WTC11 (cell line): ENCODE data around the gene PLPPR4.

Experiments
- GRHL2 ChIP-seq: fragments of 250-450 bp; sonication (Bioruptor Pico); IDR thresholded peaks from 2 replicates; pipeline ENCODE4 v1.8.0; 2022; ENCODE audit warnings: mild to moderate bottlenecking, moderate library complexity; ENCODE audit not compliant: insufficient replicate concordance, severe bottlenecking
- GTF2I ChIP-seq: fragments of 250-450 bp; sonication (Bioruptor Pico); conservative IDR thresholded peaks from 2 replicates; pipeline ENCODE4 v1.4.0; 2021; ENCODE audit warnings: mild to moderate bottlenecking
- HMGXB4 ChIP-seq: sonication (generic); formaldehyde crosslinking; IDR thresholded peaks from 2 replicates; pipeline ENCODE4 v1.8.1; 2023; ENCODE audit warnings: mild to moderate bottlenecking, moderate library complexity, missing genetic modification reagents
- IRF1 ChIP-seq: sonication (generic); formaldehyde crosslinking; IDR thresholded peaks from 2 replicates; pipeline ENCODE4 v1.8.0; 2023; ENCODE audit warnings: missing genetic modification reagents
- MXD4 ChIP-seq: fragments of 250-450 bp; sonication (Bioruptor Pico); IDR thresholded peaks from 2 replicates; pipeline ENCODE4 v1.8.0; 2021; ENCODE audit warnings: mild to moderate bottlenecking, moderate library complexity, borderline replicate concordance
- USF2 ChIP-seq: sonication (generic); formaldehyde crosslinking; IDR thresholded peaks from 2 replicates; pipeline ENCODE4 v1.8.1; 2023; ENCODE audit warnings: mild to moderate bottlenecking, missing genetic modification reagents, moderate library complexity
- ZNF219 ChIP-seq: sonication (generic); formaldehyde crosslinking; IDR thresholded peaks from 2 replicates; pipeline ENCODE4 v1.8.0; 2023; ENCODE audit warnings: missing genetic modification reagents, mild to moderate bottlenecking, borderline replicate concordance
- ZNF232 ChIP-seq: sonication (generic); formaldehyde crosslinking; IDR thresholded peaks from 2 replicates; pipeline ENCODE4 v1.8.0; 2022; ENCODE audit warnings: mild to moderate bottlenecking, missing genetic modification reagents
- ZNF416 ChIP-seq: fragments of 250-450 bp; sonication (Bioruptor Pico); IDR thresholded peaks from 2 replicates; pipeline ENCODE4 v1.9.0; 2021; ENCODE audit warnings: mild to moderate bottlenecking, inconsistent platforms
- ZNF532 ChIP-seq: fragments of 250-450 bp; sonication (Bioruptor Pico); IDR thresholded peaks from 2 replicates; pipeline ENCODE4 v1.9.0; 2021; ENCODE audit warnings: mild to moderate bottlenecking, borderline replicate concordance
- ZNF671 ChIP-seq: fragments of 250-450 bp; sonication (Bioruptor Pico); IDR thresholded peaks from 2 replicates; pipeline ENCODE4 v1.8.0; 2021; ENCODE audit warnings: mild to moderate bottlenecking
- TF ChIP-seq, protein P1 (sequence below): fragments of 200-600 bp; IDR thresholded peaks from 2 replicates; pipeline ENCODE4 v1.8.0; 2022; ENCODE audit warnings: antibody characterized with exemption
- TF ChIP-seq, protein P2 (sequence below): sonication (generic); formaldehyde crosslinking; IDR thresholded peaks from 2 replicates; pipeline ENCODE4 v1.8.1; 2022; ENCODE audit warnings: low read depth, mild to moderate bottlenecking, moderate library complexity, missing genetic modification reagents, borderline replicate concordance

GRCh38 chr1:99269321-99269720, 5.0 kb downstream of the PLPPR4 start:
- no peak for TF ChIP-seq ZNF219
- no peak for TF ChIP-seq ZNF532 (CRISPR knock-in tag)
- TF ChIP-seq, protein P1, sequence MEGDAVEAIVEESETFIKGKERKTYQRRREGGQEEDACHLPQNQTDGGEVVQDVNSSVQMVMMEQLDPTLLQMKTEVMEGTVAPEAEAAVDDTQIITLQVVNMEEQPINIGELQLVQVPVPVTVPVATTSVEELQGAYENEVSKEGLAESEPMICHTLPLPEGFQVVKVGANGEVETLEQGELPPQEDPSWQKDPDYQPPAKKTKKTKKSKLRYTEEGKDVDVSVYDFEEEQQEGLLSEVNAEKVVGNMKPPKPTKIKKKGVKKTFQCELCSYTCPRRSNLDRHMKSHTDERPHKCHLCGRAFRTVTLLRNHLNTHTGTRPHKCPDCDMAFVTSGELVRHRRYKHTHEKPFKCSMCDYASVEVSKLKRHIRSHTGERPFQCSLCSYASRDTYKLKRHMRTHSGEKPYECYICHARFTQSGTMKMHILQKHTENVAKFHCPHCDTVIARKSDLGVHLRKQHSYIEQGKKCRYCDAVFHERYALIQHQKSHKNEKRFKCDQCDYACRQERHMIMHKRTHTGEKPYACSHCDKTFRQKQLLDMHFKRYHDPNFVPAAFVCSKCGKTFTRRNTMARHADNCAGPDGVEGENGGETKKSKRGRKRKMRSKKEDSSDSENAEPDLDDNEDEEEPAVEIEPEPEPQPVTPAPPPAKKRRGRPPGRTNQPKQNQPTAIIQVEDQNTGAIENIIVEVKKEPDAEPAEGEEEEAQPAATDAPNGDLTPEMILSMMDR = no peak
- no peak for TF ChIP-seq USF2 (CRISPR knock-in tag)
- TF ChIP-seq ZNF232 (CRISPR knock-in tag) = no peak
- no peak for TF ChIP-seq ZNF671
- TF ChIP-seq MXD4 (CRISPR knock-in tag) = no peak
- no peak for TF ChIP-seq GRHL2 (CRISPR knock-in tag)
- no peak for TF ChIP-seq IRF1 (CRISPR knock-in tag)
- TF ChIP-seq HMGXB4 = no peak
- no peak for TF ChIP-seq ZNF416 (CRISPR knock-in tag)
- TF ChIP-seq, protein P2, sequence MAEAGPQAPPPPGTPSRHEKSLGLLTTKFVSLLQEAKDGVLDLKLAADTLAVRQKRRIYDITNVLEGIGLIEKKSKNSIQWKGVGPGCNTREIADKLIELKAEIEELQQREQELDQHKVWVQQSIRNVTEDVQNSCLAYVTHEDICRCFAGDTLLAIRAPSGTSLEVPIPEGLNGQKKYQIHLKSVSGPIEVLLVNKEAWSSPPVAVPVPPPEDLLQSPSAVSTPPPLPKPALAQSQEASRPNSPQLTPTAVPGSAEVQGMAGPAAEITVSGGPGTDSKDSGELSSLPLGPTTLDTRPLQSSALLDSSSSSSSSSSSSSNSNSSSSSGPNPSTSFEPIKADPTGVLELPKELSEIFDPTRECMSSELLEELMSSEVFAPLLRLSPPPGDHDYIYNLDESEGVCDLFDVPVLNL (CRISPR knock-in tag) = no peak
- TF ChIP-seq GTF2I (CRISPR knock-in tag) = no peak
